ENCODE data around the gene MTERF4. TPM values are rescaled to one million over a fixed set of nuclear protein-coding genes. Genes with fewer than 3 reads are reported as not detected.
A peak's percentile ranks its signal among the peaks of the same experiment; 100 is the strongest.
"Not testable (repeated sequence)": the region's sequence is repeated elsewhere in the genome, so short reads cannot be mapped to it uniquely, and the experiment has no call there.

MTERF4 gene
- total RNA-seq, 1 donor from 2014 or later = 15.4 TPM

DNA sequence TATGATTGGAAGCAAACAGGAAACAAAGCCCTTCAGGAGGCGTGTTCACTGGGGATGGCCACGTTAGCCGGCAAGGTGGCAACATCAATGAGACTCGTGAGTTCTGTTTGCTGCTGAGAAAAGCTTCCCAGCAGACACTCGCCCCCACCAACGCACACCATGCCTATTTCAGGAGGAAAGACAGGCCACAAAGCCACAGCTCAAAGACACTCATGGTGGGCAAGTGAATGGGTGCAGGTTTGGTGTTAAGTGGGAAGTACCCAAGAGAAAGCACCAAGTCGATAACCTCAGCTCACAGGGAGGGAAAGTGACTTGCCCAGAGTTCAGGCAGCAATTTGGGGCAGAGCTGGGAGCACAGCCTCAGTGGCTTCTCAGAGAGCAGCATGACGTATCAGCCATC is 10.5 kb upstream of the MTERF4 start:
- DNase-seq (ENCODE audit: low spot score) = no peak
- no peak for ATAC-seq

DNA sequence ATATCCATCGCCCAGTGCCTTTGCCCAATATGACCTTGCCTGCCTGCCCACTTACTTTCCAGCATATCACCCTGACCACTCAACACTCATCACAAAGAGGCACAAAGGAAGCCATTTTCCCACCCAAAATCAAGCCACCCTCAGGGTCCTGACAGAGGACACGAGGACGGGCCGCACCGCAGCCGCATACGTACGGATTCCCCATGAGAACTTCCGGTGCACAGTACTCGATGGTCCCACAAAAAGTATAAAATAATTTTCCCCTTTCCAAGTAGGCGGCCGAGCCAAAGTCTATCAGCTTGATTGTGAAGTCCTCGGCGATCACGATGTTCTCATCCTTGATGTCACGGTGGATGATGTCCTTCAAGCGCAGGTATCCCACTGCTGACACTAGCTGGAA is 10.0 kb upstream of the MTERF4 start:
- DNase-seq (ENCODE audit: low spot score) = no peak
- no peak for ATAC-seq

DNA sequence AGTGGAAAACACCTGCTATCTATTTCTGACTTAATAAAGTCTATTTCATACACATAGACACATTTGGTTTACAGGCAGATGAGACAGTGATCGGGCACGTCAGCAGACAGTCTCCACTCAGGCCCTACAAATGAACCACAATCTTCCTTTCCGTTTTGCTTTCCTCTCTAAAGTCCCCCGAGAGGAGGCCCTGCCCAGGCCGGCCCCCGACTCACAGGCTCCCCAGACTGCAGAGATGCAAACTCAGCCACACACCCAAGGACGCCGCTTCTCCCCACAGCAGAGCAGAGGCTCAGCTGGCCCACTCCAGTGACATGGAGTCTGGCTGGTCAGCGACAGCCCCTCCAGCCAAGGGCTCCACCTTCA is 9.3 kb upstream of the MTERF4 start:
- ATAC-seq (no peak), DNase-seq (ENCODE audit: low spot score) (no peak)

DNA sequence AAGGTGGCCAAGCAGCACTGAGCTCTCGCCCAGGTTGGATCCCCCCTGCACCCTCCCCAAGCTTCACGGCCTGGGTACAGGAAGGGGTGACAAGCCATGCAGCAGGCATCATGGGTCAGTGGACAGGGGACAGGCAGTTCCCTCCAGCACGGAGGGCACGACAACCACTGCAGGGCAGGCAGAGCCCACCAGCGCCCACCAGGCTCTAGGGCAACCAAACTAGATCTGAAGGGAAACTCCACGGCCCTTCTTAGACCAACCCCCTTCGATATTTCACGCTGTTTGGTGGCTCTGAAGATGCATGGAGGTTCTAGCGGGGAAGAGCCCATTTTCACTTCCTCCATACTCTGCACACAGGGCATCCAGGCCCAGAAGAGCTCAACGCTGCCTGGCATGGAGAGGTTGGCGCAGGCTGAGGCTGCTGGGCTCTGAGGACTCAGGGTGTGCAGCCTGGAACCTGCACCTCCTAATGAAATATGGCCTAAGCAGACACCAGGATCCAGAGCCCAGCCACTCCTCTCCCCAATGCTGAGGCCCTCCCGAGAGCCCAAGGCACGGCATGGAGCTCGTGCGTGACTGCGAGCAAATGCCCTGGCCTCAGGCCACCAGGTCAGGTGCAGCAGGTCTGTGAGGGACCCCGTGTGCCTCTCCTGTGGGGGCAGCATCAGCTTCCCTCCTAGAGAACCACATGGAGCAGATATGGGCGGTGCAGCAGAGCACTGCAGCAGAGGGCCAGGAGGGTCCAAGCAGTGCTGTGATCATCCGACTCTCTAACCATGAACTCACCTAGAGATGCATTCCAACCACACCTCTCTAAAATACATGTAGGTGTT is 8.7 kb upstream of the MTERF4 start:
- ATAC-seq (peak; percentile 13), DNase-seq (ENCODE audit: low spot score) (no peak)

DNA sequence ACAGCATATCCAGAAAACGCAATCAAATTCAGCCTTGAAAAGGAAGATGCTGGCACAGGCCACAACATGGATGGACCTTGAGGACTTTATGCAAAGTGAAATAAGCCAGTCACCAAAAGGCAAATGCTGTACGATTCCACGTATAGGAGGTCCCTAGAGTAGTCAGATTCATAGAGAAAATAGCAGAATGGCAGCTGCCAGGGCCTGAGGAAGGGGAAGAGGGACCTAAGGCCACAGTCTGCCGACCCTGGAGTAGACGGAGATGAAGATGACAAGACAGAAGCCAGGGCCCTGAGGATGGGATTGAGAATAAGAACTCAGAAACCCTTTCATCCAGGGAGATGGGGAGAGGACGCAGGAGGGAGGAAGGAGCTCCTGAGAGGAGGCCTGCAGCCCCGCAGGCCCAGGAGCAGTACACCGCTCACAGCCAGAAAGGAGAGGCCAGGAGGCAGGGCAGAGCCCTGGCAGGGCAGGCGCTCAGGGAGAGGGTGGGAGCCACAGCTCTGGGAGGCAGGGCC is 8.1 kb upstream of the MTERF4 start:
- ATAC-seq (no peak), DNase-seq (ENCODE audit: low spot score) (no peak)

DNA sequence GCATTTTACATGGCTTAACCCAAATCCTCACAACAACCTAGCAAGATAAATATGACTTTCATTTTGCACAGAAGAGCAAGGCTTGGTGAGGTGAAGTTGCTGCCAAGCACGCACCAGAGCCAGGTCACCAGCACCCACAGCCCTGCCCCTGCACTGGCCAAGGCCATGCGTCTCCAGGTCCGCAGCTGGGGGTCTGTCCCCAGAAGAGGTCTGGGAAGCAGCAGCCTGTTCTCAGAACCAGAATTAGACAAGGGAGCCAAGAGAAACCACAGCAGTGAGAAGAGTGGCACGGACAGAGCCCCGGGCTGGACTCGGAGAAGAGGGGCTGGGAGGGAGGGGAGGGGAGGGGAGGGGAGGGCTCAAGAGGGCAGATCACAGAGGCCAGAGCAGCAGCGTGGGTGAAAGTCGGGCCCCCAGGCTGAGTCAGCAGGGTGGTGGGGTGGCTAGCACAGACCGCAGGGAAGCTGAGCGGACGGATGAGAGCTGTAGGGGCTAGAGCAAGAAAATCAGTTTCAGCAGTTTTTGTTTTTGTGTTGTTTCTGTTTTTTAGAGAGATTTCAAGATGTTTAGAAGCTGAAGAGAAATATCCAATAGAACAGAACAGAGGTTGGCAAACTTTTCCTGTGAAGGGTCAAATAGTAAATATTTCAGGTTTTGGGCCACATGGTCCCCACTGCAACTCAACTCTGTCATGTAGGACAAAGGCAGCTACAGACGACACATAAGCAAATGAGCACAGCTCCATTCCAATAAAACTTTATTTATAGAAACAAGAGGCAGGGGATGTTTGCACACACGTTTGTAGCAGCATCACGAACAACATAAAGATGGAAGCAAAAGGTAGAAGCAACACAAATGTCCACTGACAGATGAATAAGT is 7.4 kb upstream of the MTERF4 start:
- DNase-seq (ENCODE audit: low spot score) (peak; percentile 24), ATAC-seq (no peak)

DNA sequence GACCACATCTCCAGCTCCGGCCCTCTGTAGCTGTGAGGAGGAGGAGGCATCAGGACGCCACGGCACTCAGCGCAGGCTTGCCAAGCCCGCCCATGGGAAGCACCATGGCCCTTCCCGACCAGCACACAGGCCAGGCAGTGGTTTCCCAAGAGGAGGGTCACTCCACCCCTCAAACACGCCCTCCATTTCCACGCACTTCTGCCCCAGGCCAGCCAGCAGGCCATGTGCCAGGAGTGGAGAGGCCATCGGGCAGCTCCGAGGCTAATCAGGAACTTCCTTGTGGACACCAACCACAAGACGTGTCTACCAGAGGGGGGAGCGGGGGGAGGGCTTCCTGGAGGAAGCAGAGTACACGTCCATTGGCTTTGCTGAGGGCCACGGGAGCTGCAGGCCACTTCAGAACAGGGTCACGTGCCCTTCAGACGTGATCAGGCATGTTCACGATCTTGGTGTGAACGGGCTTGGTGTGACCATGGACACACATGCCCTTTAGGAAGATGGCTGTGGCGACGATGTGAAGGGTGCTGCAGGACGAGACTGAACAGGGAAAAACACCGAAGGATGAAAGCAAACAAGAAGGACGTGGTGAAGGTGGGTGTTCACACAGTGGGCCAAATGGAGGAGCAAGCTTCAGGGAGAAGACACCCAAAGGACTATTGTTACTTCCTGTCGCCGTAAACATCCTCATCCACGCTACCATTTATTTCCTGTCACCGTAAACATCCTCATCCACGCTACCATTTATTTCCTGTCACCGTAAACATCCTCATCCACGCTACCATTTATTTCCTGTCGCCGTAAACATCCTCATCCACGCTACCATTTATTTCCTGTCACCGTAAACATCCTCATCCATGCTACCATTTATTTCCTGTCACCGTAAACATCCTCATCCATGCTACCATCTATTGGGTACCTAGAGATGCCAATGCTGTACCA is 6.5 kb upstream of the MTERF4 start:
- DNase-seq (ENCODE audit: low spot score) (peak; percentile 44), ATAC-seq (peak; percentile 26)

DNA sequence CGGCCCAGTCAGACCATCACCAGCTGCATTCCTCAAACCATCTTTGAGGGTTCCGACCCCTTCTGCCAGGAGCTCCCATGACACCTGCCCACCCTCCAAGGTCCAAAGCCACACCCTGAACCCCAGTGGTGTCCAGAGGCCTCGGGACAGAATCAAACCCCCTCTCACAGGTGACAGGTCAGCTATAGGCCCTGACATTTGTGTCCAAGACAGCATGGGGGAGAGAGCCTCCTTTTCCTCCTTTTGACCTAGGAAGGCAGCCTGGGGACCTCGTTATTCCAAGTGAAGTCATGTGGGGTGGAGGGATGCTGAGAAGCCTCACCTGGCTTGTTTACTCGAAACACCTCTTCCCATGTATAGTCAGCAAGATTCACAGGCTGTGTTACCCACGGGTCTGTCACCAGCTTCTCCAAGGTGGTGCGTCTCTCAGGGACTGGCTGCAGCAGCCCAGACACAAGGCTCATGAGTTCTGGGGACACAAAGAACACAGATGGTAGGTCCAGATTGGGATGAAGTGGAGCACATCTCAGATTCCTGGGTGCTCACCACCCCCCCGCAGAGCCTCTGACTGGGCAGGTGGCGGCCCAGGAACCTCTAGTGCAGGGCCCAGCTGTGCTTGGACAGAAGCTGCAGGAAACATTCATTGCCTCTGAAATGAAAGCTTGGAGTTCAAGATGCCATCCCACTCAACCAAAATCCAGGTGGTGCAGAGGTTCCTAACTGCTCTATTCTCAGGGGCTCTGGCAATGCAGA is 5.1 kb upstream of the MTERF4 start:
- no peak for DNase-seq (ENCODE audit: low spot score)
- no peak for ATAC-seq

DNA sequence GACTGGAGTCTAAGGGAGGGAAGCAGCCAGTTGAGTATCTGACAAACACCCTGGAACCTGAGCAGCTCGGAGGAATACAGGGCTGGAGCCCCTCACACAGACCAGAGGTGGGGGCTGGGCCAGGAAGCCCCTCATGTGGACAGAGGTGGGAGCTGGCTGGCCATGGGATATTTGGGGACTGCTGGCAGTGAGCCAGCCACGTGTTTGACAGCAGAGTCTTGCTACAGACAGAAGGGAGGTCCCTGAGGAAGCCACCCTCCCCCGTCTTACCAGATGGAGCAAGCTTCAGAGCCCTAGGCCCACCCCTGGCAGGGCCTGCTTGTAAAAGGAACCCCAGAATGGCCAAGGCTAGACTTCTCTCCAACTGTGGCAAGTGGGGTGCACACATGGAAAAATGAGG is 3.6 kb upstream of the MTERF4 start:
- DNase-seq (ENCODE audit: low spot score) (peak; percentile 42), ATAC-seq (no peak)

DNA sequence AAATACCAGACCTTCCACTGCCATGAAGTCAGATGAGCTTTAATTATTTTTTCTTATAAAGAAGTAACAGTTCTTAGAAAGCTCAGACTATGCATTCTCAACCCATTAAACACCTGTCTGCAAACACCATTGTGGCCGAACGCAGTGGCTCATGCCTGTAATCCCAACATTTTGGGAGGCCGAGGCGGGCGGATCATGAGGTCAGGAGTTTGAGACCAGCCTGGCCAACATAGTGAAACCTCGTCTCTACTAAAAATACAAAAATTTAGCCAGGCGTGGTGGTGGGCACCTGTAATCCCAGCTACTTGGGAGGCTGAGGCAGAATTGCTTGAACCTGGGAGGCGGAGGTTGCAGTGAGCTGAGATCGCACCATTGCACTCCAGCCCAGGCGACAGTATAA is 2.5 kb upstream of the MTERF4 start:
- not testable (repeated sequence) for ATAC-seq; DNase-seq (ENCODE audit: low spot score)

DNA sequence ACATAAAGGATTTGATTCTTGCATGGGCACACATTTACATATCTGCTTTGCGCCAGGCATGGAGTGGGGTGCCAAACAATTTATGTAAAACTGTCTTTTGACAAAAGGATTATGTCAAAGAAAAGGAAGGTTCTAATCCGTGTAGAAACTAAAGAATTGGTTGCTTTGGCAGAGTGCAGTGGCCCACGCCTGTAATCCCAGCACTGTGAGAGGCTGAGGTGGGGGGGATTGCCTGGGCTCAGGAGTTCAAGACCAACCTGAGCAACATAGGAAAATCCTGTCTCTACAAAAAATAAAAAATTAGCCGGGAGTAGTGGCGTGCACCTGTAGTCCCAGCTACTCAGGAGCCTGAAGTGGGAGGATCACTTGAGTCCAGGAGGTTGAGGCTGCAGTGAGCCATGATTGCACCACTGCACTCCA is 1.1 kb upstream of the MTERF4 start:
- no peak for DNase-seq (ENCODE audit: low spot score)
- ATAC-seq = no peak

DNA sequence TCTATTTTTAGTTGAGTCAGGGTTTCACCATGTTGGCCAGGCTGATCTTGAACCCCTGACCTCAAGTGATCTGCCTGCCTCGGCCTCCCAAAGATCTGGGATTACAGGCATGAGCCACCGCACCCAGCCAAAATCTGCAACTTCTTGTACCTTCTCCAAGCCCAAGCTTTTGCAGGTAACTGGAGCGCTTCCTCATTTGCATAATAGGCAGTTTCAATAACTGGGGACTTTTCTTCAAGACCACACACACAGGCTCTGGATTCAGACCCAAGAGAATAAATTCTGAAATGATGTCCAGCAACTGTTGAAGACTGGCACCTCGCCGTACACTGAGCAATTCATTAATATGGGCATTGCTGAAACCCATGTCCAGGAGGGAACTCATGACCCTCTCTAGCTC is 2.8 kb downstream of the MTERF4 start:
- ATAC-seq (no peak), DNase-seq (ENCODE audit: low spot score) (no peak)

DNA sequence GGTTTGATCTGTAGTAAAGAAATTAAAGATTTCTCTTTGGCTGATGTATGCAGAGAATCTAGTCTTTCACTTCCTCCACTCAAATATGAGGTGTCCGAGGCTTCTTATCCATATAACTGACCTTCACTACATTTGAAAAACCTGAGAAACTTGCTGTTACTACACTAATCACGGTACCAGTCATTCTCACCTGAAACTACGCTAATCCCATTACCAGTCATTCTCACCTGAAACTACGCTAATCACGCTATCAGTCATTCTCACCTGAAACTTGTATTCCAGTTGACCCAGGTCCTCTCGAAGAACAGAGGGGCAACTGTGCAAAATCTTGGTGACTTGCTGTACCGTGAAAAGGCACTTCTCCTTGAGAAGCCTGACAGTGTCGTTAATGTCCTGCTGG is 5.1 kb downstream of the MTERF4 start:
- DNase-seq (ENCODE audit: low spot score) = no peak
- no peak for ATAC-seq

DNA sequence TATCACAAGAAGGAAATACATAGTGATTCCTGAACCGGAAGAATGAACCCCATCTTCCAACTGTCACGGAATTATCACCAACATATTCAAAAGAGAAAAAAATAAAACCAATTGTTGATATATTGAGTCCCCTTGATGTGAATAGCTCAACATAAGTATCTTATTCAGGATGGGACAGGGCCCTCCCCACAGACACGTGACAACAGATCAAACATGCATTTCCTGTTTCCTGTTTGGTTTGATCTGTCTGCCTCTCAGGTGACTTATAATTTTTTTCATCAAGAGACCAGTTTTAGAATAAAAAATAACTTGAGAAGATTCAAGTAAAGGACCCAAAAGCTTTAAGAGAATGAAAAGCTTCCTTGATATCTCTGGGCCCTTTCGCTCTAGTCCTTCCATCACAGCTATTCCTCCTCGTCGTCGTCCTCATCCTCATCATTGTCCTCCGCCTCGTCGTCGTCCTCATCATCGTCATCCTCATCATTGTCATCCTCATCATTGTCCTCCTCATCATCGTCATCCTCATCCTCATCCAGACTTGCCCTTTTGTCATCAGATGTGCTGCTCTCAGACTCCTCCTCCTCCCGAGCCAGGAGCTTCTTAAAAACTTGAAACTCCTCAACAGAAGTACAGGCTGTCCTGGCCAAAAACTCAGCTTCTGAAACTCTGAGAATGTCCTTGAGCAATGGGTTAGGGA is 6.3 kb downstream of the MTERF4 start:
- DNase-seq (ENCODE audit: low spot score) = no peak
- no peak for ATAC-seq

DNA sequence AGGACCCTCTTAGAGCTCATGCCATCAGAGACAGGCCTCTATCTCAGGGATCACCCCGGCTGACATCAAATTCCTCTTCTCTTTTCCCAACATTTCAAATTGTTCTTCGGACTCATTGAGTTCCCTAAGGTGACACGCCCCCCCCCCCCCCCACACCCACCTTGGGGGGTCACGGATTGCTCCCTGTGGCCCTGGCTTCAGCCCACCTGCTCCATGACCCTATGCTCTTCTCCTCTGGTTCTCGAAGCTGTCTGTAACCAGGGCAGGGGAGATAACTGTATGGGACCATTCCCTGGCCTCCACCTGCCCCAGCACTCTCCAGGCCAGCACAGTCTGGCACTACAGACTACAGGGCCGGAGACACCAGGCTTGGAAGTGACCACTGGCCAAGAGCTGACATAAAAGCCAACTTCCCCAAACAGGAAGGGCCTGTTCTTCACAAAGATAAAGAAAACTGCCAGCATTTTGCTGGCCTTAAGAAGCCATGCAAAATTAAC is 7.1 kb downstream of the MTERF4 start:
- ATAC-seq = no peak

DNA sequence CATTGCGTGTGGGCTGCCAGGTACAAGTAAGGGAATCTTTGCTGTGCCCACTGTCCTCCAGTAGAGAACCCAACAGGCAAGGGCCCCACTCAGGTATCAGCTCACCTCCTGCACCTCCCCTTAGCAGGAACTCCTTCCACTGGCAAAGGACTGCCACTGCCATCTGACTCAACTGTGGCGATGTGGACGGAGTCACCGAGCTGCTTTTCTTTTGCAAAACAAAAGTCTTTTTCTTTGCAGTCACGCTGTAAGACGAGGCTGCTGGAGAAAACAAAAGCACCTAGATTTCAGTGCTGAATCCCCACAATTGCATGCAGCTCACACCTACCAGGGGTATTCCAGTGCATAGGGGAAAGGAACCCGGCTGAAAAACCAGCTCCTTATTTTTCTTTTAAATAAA is 7.9 kb downstream of the MTERF4 start:
- DNase-seq (ENCODE audit: low spot score) (no peak), ATAC-seq (no peak)

More for the DNA sequence above, 7.1 kb downstream of the MTERF4 start:
- no peak for DNase-seq (ENCODE audit: low spot score)

DNA sequence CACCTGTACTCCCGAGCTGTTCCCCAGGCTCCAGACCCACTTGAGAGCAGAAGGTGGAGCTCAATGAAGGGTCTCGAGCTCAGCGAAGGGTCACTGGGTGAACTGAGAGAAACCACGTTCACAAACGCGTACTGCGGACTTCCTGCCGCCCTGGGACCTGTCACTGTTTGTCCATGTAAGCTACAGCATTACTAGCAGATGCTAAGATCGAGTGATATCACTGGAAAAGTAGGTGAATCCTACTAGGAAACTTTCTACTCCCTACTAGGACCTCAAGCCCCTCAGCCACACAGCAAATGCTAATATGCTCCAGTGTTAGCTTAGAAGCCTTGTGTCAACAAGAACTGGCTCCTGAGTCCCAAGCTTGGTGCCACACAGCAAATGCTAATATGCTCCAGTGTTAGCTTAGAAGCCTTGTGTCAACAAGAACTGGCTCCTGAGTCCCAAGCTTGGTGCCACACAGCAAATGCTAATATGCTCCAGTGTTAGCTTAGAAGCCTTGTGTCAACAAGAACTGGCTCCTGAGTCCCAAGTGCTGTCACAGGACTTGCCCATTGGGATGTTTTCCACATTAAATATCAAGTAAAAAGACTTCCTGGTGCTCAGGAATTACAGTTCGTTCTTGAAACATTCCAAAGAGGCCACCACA is 8.8 kb downstream of the MTERF4 start:
- ATAC-seq = peak; percentile 83
- not testable (repeated sequence) for DNase-seq (ENCODE audit: low spot score)

DNA sequence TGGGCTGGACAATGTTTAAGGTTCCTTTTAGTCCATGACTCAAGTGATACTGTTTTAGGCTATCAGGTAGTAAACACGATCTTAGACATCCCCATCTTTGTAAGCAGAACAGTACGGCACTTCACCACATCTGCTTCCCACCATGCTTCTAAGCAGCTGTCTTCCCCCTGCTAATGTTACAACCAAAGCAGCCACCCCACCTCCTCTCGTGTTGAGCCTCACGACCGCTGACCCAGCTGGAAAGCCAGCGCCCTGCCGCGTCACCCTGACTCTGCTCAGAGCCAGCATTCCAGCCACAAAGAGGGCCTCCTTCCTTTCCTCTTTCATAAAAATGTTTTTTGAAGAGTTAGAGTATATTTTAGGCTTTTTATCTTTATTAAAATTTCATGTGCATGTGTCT is 9.4 kb downstream of the MTERF4 start:
- ATAC-seq (peak; percentile 28), DNase-seq (ENCODE audit: low spot score) (no peak)

All from left lobe of liver (tissue), 2 donors.